Suppressor macrophage treated with lipopolysaccharide for 1 hour (primary cell): ENCODE results near the gene TDP1.

ENCODE experiments used
- DNase-seq, 3 donors: peaks; one replicate each; pipeline ENCODE4 v3.0.0-alpha.2; 2020 to 2022

The TDP1 gene

GRCh38 chr14:89947344-89947743 lies 8.4 kb upstream of the TDP1 start:
- no peak for DNase-seq

- no peak for DNase-seq
Measured at GRCh38 chr14:89952576-89952975, 3.2 kb upstream of the TDP1 start.

- DNase-seq, result no peak
Measured at GRCh38 chr14:89953602-89954001, 2.1 kb upstream of the TDP1 start.

- peak; percentile 96 to 98 (median 98) for DNase-seq
Measured at GRCh38 chr14:89954070-89955021, 1.4 kb upstream of the TDP1 start, which contains the start of gene EFCAB11. TSS of gene EFCAB11 (minus strand) at chr14:89954730. CDS start at chr14:89954660, 70 bp downstream.

GRCh38 chr14:89955022-89955744 lies 544 bp upstream of the TDP1 start:
- peak; percentile 6 to 27 (median 23) for DNase-seq

- DNase-seq, result no peak
Measured at GRCh38 chr14:89956661-89957009, 908 bp downstream of the TDP1 start.

- no peak for DNase-seq
Measured at GRCh38 chr14:89957376-89957775, 1.6 kb downstream of the TDP1 start.

GRCh38 chr14:89957791-89958190 lies 2.1 kb downstream of the TDP1 start:
- DNase-seq, result no peak

GRCh38 chr14:89958966-89959365 lies 3.2 kb downstream of the TDP1 start:
- peak in 1 of 3 donors; percentile 13 for DNase-seq

- DNase-seq, result no peak
Measured at GRCh38 chr14:89959853-89960445, 4.2 kb downstream of the TDP1 start.

GRCh38 chr14:89960914-89961313 lies 5.2 kb downstream of the TDP1 start:
- no peak for DNase-seq

- DNase-seq, result no peak
Measured at GRCh38 chr14:89963288-89963978, 7.7 kb downstream of the TDP1 start.

- no peak for DNase-seq
Measured at GRCh38 chr14:89965839-89966238, 10.1 kb downstream of the TDP1 start.

GRCh38 chr14:89973234-89973823 lies 17.6 kb downstream of the TDP1 start:
- peak; percentile 80 to 86 (median 82) for DNase-seq

GRCh38 chr14:89977668-89978067 lies 21.9 kb downstream of the TDP1 start:
- DNase-seq, result no peak

GRCh38 chr14:89978656-89979055 lies 22.9 kb downstream of the TDP1 start:
- DNase-seq, result no peak

- no peak for DNase-seq
Measured at GRCh38 chr14:89983375-89983774, 27.6 kb downstream of the TDP1 start.

GRCh38 chr14:89986462-89987160 lies 30.9 kb downstream of the TDP1 start:
- DNase-seq, result no peak

- no peak for DNase-seq
Measured at GRCh38 chr14:89987161-89987475, 31.4 kb downstream of the TDP1 start.

GRCh38 chr14:89988787-89989186 lies 33.1 kb downstream of the TDP1 start:
- DNase-seq, result no peak

- no peak for DNase-seq
Measured at GRCh38 chr14:89990218-89990617, 34.5 kb downstream of the TDP1 start.
